BJ (cell line): ENCODE results near the gene ARMC9. TPM values are rescaled to one million over a fixed set of nuclear protein-coding genes. Genes with fewer than 3 reads are reported as not detected.

Experiments used
- CTCF ChIA-PET: fragments of 350-600 bp; formaldehyde crosslinking; extraction: SDS; loops from one replicate; lab custom pipeline; 2021; ENCODE audit warnings: antibody characterized with exemption, inconsistent platforms; lab: Yijun Ruan, JAX
- POLR2A ChIA-PET: fragments of 300-600 bp; sonication (Branson Sonifier 250); formaldehyde crosslinking; extraction: SDS; loops from one replicate; lab custom pipeline; 2021; ENCODE audit warnings: antibody characterized with exemption; lab: Charles Lee
- DNase-seq: peaks from one replicate; pipeline ENCODE4 v3.0.0-alpha.2; 2011; ENCODE audit warnings: low read depth
- H3K27me3 ChIP-seq: 2 replicates; pipeline ENCODE4 v1.6.0; 2011; ENCODE audit warnings: low read length; ENCODE audit not compliant: control insufficient read depth, insufficient read depth
- H3K36me3 ChIP-seq: 2 replicates; pipeline ENCODE4 v1.5.1; 2011; ENCODE audit warnings: low read length; ENCODE audit not compliant: control insufficient read depth, insufficient read depth
- H3K4me3 ChIP-seq: 2 replicates; pipeline ENCODE4 v1.5.1; 2011; ENCODE audit warnings: low read depth, mild to moderate bottlenecking, control low read depth, low read length
- polyA plus RNA-seq: library from polyadenylated mRNA; depleted of rRNA; stranded (reverse); fragments of >200 nt; gene quantifications from 2 replicates; pipeline ENCODE4 v1.2.3, GENCODE V29; 2011; rRNA removed
- small RNA-seq: library from RNA; depleted of rRNA; stranded (forward); fragments of <200 nt; gene quantifications from one replicate; pipeline ENCODE3, GENCODE V24; 2012; ENCODE audit warnings: low replicate concordance, low read depth; ENCODE audit not compliant: insufficient read length
- TF ChIP-seq, protein P1 (sequence below): IDR thresholded peaks from 2 replicates; pipeline ENCODE4 v1.5.1; 2011; ENCODE audit warnings: low read depth, mild to moderate bottlenecking, control low read depth, inconsistent platforms, low read length, moderate library complexity; ENCODE audit not compliant: insufficient read depth

ARMC9 gene
- polyA plus RNA-seq, 1 experiment: 83.1 TPM

DNA sequence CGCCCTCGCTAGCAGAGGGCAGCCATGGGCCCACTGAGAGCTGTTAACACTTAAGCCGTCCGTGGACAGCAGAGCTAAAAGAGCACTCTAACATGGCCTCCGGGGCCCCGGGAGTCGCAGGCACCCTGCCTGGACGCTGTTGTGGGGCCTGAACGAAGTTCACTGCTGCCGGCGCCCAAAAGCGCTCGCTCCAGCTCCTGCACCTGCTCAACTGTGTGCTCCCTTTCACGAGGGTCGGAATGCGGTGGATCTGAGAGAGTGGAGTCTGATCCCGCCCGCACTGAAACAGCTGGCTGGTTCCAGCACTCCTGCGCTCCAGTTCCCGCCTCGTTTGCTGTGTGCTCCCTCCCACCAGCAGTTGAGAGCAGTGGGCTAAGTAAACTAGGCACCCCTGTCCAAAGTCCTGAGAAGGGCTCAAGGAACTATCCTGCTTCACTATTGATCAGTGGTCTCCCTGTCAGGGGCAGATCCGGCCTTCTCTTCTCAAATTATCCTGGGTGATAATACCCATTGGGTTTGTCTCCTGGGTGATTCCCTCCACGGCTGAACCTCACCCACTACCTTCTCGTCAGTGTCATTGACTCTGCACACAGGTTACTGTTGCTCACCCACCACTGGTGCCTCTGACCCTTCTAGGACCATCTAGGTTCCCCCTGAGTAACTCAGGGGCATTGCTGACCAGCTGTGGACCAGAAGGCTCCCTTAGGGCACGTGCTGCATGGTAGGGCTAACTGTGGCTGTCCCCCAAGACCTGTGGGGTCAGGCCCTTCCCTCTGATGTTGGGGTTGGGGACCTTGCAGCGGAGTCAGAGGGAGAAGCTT is 220.6 kb downstream of the ARMC9 start:
- ChIA-PET POLR2A (no interaction called here), CTCF (interaction anchor here (0.6 to 1.3 kb wide), 2 partner anchors 84 to 191 kb away, joined by 3 to 5 read pairs; no protein-coding TSS in a partner anchor)
- Histone ChIP-seq H3K27me3 (no peaks in the 10 kb centered on the region; the same call in 1 of the 2 replicates), H3K36me3 (no peaks in the 10 kb centered on the region), H3K4me3 (no peak overlapping the region)
- TF ChIP-seq, protein P1, sequence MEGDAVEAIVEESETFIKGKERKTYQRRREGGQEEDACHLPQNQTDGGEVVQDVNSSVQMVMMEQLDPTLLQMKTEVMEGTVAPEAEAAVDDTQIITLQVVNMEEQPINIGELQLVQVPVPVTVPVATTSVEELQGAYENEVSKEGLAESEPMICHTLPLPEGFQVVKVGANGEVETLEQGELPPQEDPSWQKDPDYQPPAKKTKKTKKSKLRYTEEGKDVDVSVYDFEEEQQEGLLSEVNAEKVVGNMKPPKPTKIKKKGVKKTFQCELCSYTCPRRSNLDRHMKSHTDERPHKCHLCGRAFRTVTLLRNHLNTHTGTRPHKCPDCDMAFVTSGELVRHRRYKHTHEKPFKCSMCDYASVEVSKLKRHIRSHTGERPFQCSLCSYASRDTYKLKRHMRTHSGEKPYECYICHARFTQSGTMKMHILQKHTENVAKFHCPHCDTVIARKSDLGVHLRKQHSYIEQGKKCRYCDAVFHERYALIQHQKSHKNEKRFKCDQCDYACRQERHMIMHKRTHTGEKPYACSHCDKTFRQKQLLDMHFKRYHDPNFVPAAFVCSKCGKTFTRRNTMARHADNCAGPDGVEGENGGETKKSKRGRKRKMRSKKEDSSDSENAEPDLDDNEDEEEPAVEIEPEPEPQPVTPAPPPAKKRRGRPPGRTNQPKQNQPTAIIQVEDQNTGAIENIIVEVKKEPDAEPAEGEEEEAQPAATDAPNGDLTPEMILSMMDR: no peak
- DNase-seq: no peak

- Histone ChIP-seq H3K36me3 (no peaks in the 10 kb centered on the region), H3K27me3 (no peaks in the 10 kb centered on the region; the same call in 1 of the 2 replicates), H3K4me3 (no peak overlapping the region)
- CTCF ChIA-PET: interaction anchor here (3.5 kb wide), 1 partner anchor 9 kb away, joined by 23 read pairs; no protein-coding TSS in a partner anchor
- POLR2A ChIA-PET: interaction anchor here (0.6 kb wide), 1 partner anchor 173 kb away, joined by 3 read pairs; no protein-coding TSS in a partner anchor
- no peak for DNase-seq
- TF ChIP-seq, protein P1: no peak
Observed at GRCh38 chr2:231421051-231421580, 222.7 kb downstream of the ARMC9 start.

GRCh38 chr2:231422056-231422455 is 223.6 kb downstream of the ARMC9 start:
- CTCF ChIA-PET: interaction anchor here (3.5 kb wide), 1 partner anchor 10 kb away, joined by 23 read pairs; no protein-coding TSS in a partner anchor
- Histone ChIP-seq H3K4me3 (no peak overlapping the region), H3K36me3 (no peaks in the 10 kb centered on the region), H3K27me3 (no peaks in the 10 kb centered on the region; the same call in 1 of the 2 replicates)
- no peak for DNase-seq
- POLR2A ChIA-PET: no interaction called here
- TF ChIP-seq, protein P1: no peak

DNA sequence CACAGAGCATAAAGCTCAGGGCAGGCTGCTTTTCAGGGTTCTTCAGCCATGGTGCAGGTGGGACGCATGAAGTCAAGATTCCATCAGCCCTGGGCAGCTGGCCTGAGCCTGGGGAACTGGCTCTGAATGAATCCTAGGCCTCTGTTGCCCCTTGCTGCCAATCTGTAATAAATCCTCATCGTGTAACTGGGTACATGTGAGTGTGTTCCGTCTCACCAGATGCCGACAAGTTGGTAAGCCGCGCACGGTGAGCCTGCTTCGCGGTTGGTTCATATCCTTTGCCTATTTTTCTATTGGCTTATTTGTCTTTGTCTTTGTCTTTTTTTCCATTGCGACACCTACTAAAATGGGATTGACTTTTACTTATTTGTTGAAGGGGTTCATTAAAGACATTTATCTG is 224.7 kb downstream of the ARMC9 start:
- no peak for DNase-seq

More for the DNA sequence above, 224.7 kb downstream of the ARMC9 start:
- TF ChIP-seq, protein P1: no peak
- H3K4me3 ChIP-seq: no peak overlapping the region
- H3K36me3 ChIP-seq: no peaks in the 10 kb centered on the region
- ChIA-PET CTCF (interaction anchor here (3.5 kb wide), 1 partner anchor 11 kb away, joined by 23 read pairs; no protein-coding TSS in a partner anchor), POLR2A (no interaction called here)
- H3K27me3 ChIP-seq: no peaks in the 10 kb centered on the region; the same call in 1 of the 2 replicates

Small RNA genes lying within 50 kb of the gene (small RNA-seq; reads per million reads assigned to genes)
- gene AC018738.1 (not detected), gene MIR4777 (2.3 reads per million, percentile 19 among the genes with 10 or more reads in this experiment)

Other genes starting within 250 kb of the ARMC9 start
- gene SPATA3, start 202.5 kb upstream of the ARMC9 start, polyA plus RNA-seq: not detected in 2 replicates
- 0.11 and 0.17 TPM in 2 replicates for gene C2orf72, start 161.1 kb upstream of the ARMC9 start, polyA plus RNA-seq
- 153 and 206 TPM in 2 replicates for gene PSMD1, start 141.8 kb upstream of the ARMC9 start, polyA plus RNA-seq
- 0.92 and 1.8 TPM in 2 replicates for gene HTR2B, start 73.6 kb upstream of the ARMC9 start, polyA plus RNA-seq
- gene B3GNT7, start 197.1 kb downstream of the ARMC9 start, polyA plus RNA-seq: 0.06 and 0.15 TPM in 2 replicates